Gastrocnemius medialis (tissue), 4 donors: Measurements from ENCODE around the gene SNRPB2. TPM values are rescaled to one million over a fixed set of nuclear protein-coding genes. Genes with fewer than 3 reads are reported as not detected.

Experiments used
- ATAC-seq, 2 donors: fragments of 150-250 bp; one replicate each; pipeline ENCODE4 v1.9.1; 2016
- DNase-seq, 2 donors: peaks; one replicate each; pipeline ENCODE4 v3.0.0-alpha.2; 2019
- H3K27ac ChIP-seq, 4 donors: fragments of 200-600 bp; sonication (generic); 1 replicate in 1 of 4; 2 replicates in 3 of 4; pipeline ENCODE4 v1.5.1; 2016 to 2018; ENCODE audit warnings: mild to moderate bottlenecking in 2 of 4, moderate library complexity in 1 of 4
- H3K27me3 ChIP-seq, 3 donors: fragments of 200-600 bp; sonication (generic) in 2 of 3; 1 replicate in 1 of 3; 2 replicates in 2 of 3; pipeline versions ENCODE4 v1.5.1 to v1.6.0; 2016 to 2019; ENCODE audit warnings: mild to moderate bottlenecking in 1 of 3, moderate library complexity in 1 of 3
- H3K36me3 ChIP-seq, 2 donors: fragments of 200-600 bp; sonication (generic) in 1 of 2; one replicate each; pipeline ENCODE4 v1.5.1; 2017 to 2018
- H3K4me1 ChIP-seq, 2 donors: fragments of 200-600 bp; sonication (generic) in 1 of 2; one replicate each; pipeline ENCODE4 v1.5.1; 2016 to 2017; ENCODE audit warnings: mild to moderate bottlenecking in 2 of 2
- H3K4me3 ChIP-seq, 4 donors: fragments of 200-600 bp; sonication (generic) in 3 of 4; 1 replicate in 1 of 4; 2 replicates in 3 of 4; pipeline ENCODE4 v1.5.1; 2016 to 2019; ENCODE audit warnings: mild to moderate bottlenecking in 2 of 4
- H3K9me3 ChIP-seq, 3 donors: fragments of 200-600 bp; sonication (generic) in 2 of 3; 1 replicate in 1 of 3; 2 replicates in 2 of 3; pipeline ENCODE4 v1.5.1; 2016 to 2019
- POLR2A ChIP-seq, 2 donors: fragments of 450-650 bp; IDR thresholded peaks; one replicate each; pipeline ENCODE4 v1.6.1; 2017; ENCODE audit warnings: antibody characterized with exemption in 2 of 2, mild to moderate bottlenecking in 2 of 2, moderate library complexity in 2 of 2
- in situ Hi-C, 4 donors: fragments of 200-750 bp; cut with MboI; loops; one replicate each; pipeline versions ENCODE4 v1.15.0 to v1.8.0; 2017; ENCODE audit warnings: low sequenced_read_pairs in 4 of 4
- intact Hi-C: fragments of 100-400 bp; cut with DNase I; formaldehyde crosslinking; loops from one replicate; pipeline ENCODE4 v1.15.1; 2023; ENCODE audit warnings: low total_unique reads
- total RNA-seq, 4 donors: library from RNA; depleted of rRNA; stranded (reverse); fragments of >200 nt; gene quantifications; one replicate each; pipeline versions ENCODE4 v1.1.0 to v1.2.3, GENCODE V29; 2016
- TF ChIP-seq, protein P1 (sequence below), 5 experiments: fragments of 450-650 bp in 3 of 5; fragments of 200-600 bp in 2 of 5; sonication (generic) in 2 of 5; IDR thresholded peaks in 4 of 5; conservative IDR thresholded peaks in 1 of 5; 1 replicate in 4 of 5; 2 replicates in 1 of 5; pipeline ENCODE4 v1.5.1; 2016 to 2019; ENCODE audit warnings: antibody characterized with exemption in 5 of 5, mild to moderate bottlenecking in 3 of 5, moderate library complexity in 3 of 5

SNRPB2 gene
- total RNA-seq, 4 donors from 2014 or later: 18.6 to 37.5 (median 31.7) TPM

DNA sequence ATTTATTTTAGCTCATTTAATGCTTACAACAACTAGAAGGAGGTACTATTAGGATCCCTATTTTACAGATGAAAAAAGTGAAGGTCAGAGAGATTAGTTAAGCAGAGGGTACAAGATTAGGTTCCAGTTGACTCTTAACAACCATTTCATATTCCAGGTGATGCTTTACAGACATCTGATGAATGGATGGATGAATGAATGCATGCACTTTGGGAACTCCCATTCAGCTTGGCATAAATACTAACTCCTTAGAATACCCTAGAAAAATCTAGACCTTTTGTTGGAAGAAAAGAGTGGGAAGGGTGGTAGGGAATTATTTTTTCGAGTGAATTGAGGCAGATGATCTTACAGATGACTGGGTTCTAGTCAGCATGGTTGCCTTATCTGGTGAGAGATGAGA, 746 bp upstream of the SNRPB2 start:
- Histone ChIP-seq H3K27me3 (peaks cover 0 to 5% (median 0%) of the 10 kb centered on the region in 3 donors), H3K4me1 (peaks cover 17 to 24% of the 10 kb centered on the region in 2 donors), H3K27ac (peak overlapping the region; percentile 76 to 86 (median 82)), H3K9me3 (no peaks in the 10 kb centered on the region), H3K36me3 (peaks cover 0 to 26% of the 10 kb centered on the region in 2 donors), H3K4me3 (peak overlapping the region; percentile 80 to 98 (median 96))
- ATAC-seq: no peak
- in situ Hi-C loops (loop anchor here in 1 of 4 donors (25.0 kb wide), 1 partner anchor 1833 kb away; the partner anchor contains the start of gene SMIM26), intact Hi-C loops (no loop called here)
- DNase-seq: no peak
- TF ChIP-seq POLR2A (IDR thresholded peaks at IDR 0.05): no peak
- TF ChIP-seq, protein P1, sequence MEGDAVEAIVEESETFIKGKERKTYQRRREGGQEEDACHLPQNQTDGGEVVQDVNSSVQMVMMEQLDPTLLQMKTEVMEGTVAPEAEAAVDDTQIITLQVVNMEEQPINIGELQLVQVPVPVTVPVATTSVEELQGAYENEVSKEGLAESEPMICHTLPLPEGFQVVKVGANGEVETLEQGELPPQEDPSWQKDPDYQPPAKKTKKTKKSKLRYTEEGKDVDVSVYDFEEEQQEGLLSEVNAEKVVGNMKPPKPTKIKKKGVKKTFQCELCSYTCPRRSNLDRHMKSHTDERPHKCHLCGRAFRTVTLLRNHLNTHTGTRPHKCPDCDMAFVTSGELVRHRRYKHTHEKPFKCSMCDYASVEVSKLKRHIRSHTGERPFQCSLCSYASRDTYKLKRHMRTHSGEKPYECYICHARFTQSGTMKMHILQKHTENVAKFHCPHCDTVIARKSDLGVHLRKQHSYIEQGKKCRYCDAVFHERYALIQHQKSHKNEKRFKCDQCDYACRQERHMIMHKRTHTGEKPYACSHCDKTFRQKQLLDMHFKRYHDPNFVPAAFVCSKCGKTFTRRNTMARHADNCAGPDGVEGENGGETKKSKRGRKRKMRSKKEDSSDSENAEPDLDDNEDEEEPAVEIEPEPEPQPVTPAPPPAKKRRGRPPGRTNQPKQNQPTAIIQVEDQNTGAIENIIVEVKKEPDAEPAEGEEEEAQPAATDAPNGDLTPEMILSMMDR (IDR thresholded peaks at IDR 0.05 in 4 of 5, conservative IDR thresholded peaks at IDR 0.05 in 1 of 5): no peak

DNA sequence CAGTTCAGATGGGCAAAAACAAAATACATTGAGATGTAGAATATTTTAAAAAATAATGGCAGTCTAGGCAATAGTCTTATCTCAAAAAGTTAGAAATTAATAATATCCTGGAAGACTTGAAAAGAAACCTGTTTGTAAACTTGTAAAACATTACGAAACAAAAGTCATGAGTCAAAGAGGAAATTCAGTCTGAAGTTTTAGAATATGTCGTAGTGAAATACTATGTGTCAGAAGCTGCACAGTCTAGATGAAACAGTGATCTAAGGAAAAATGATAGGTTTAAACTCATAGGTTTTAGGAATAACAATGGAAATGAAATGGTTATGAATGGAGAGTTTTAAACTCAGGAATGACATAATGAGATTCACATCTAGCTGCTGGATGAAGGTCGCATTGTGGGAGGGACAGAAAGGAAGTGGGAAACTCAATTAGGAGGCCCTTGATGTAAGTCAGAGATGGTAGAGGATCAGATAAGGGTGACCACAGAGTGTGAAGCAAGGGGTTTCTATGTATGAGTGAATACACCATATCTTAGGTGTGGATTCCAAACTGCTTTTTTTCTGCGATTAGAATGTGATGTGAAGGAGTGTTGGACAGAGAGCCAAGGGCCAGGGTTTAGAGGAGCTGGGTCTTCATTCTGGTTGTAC, 2.8 kb downstream of the SNRPB2 start:
- no peak for TF ChIP-seq POLR2A (IDR thresholded peaks at IDR 0.05)
- H3K27ac ChIP-seq: no peak overlapping the region
- no peak for DNase-seq
- no peaks in the 10 kb centered on the region for H3K27me3 ChIP-seq
- in situ Hi-C loops: loop anchor here in 1 of 4 donors (10.0 to 25.0 kb wide), 2 partner anchors 218 to 1830 kb away; partner anchors contain the start of gene SMIM26
- no peaks in the 10 kb centered on the region for H3K9me3 ChIP-seq
- intact Hi-C loops: loop anchor here (10.0 kb wide), 1 partner anchor 218 kb away; no protein-coding TSS in a partner anchor
- no peak overlapping the region for H3K4me3 ChIP-seq
- ATAC-seq: no peak
- H3K4me1 ChIP-seq: peaks cover 17 to 18% of the 10 kb centered on the region in 2 donors
- H3K36me3 ChIP-seq: peaks cover 0 to 59% of the 10 kb centered on the region in 2 donors

DNA sequence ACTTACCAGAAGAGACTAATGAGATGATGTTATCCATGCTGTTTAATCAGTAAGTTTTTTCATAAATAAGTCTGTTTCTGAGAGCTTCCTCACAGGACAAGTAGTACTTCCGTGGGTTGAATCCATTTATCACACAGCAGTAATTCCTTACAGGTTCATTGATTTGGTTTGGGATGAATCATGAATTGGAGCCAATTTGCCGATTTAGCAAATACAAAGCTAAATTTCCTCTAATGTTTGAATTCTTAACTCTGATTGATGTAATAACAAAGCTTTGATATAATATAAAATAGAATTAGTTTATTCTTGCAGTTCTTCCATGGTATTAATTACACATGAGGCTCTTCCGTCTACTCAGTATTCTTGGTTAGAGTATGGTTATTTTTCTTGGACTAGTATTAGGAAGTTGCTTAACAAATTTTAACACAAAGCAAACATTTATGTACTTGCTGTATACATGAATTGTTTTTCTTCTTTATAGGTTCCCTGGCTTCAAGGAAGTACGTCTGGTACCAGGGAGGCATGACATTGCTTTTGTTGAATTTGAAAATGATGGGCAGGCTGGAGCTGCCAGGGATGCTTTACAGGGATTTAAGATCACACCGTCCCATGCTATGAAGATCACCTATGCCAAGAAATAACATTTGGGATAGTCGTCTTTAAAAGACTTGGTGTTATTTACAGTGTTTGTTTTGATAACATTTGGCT, 10.7 kb downstream of the SNRPB2 start:
- Histone ChIP-seq H3K27me3 (no peaks in the 10 kb centered on the region), H3K9me3 (no peaks in the 10 kb centered on the region), H3K27ac (no peak overlapping the region), H3K4me3 (no peak overlapping the region), H3K36me3 (peaks cover 4 to 62% of the 10 kb centered on the region in 2 donors), H3K4me1 (no peaks in the 10 kb centered on the region)
- ATAC-seq (no peak), DNase-seq (no peak)
- intact Hi-C loops: no loop called here
- in situ Hi-C loops: loop anchor here in 1 of 4 donors (25.0 kb wide), 1 partner anchor 1822 kb away; the partner anchor contains the start of gene SMIM26
- TF ChIP-seq POLR2A (IDR thresholded peaks at IDR 0.05): no peak
- TF ChIP-seq, protein P1 (IDR thresholded peaks at IDR 0.05 in 4 of 5, conservative IDR thresholded peaks at IDR 0.05 in 1 of 5): no peak

- H3K9me3 ChIP-seq: no peaks in the 10 kb centered on the region
- in situ Hi-C loops: loop anchor here in 1 of 4 donors (25.0 kb wide), 1 partner anchor 1818 kb away; the partner anchor contains the start of gene SMIM26
Measured at GRCh38 chr20:16744178-16744807, 14.5 kb downstream of the SNRPB2 start.

More at GRCh38 chr20:16744178-16744807, 14.5 kb downstream of the SNRPB2 start:
- no peak overlapping the region for H3K4me3 ChIP-seq
- no peak for ATAC-seq
- H3K4me1 ChIP-seq: no peaks in the 10 kb centered on the region
- H3K27me3 ChIP-seq: no peaks in the 10 kb centered on the region
- TF ChIP-seq POLR2A (IDR thresholded peaks at IDR 0.05): no peak
- TF ChIP-seq, protein P1 (IDR thresholded peaks at IDR 0.05 in 4 of 5, conservative IDR thresholded peaks at IDR 0.05 in 1 of 5): no peak
- H3K27ac ChIP-seq: no peak overlapping the region
- intact Hi-C loops: no loop called here
- H3K36me3 ChIP-seq: peaks cover 4 to 27% of the 10 kb centered on the region in 2 donors
- no peak for DNase-seq
